ENCODE results near the gene USP13. TPM values are rescaled to one million over a fixed set of nuclear protein-coding genes. Genes with fewer than 3 reads are reported as not detected.

Gene USP13
- total and polyA plus RNA-seq, 2 of the 13 experiments (the other 11 are each of a cell fraction or from before 2014, with no cell fraction given) = 15.9 to 36.7 TPM

DNA sequence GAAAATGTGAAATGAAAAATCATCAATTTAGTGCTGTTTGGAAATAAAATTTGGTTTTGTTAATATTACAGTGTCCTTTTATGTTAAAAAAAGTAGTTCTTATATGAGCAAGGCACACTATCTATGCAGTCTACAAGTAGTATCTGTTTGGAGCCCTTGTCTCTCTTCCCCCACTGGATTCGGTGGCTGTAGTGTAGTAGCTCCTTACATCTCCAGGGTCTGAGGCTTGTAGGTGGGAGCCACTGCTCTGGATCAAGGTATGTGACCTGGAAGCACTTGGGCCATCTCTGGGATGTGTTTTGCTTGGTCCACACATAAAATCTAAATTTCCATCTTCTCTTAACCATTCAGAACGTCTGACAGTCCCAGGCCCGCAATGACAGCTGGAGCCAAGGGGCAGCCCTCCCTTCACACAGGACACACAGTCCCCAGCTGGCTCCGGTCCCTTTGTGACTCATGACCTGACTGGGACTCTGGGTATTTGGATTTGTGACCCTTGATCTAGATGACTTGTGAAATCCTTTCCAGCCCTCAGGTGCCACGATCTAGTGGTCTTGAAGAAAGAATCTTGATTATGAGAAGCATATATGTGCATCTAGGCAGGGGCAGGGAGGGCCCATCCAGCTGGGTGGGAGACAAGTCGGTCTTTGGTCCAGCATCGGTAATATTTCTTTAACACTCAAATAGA lies 80.0 kb downstream of the USP13 start (continued):
- no peak for TF ChIP-seq MZF1 (CRISPR knock-in tag; IDR thresholded peaks at IDR 0.05; ENCODE audit: borderline replicate concordance)
- TF ChIP-seq ZNF510 (CRISPR knock-in tag; IDR thresholded peaks at IDR 0.05; ENCODE audit: low read depth) = no peak
- TF ChIP-seq TAF1 (CRISPR knock-in tag; IDR thresholded peaks at IDR 0.05) = 0 out of 2 replicates have a peak, but pooled peaks have one; percentile 19
- no peak for TF ChIP-seq ZNF7 (CRISPR knock-in tag; IDR thresholded peaks at IDR 0.05)
- TF ChIP-seq ATF7 (IDR thresholded peaks at IDR 0.05) = no peak
- TF ChIP-seq ATF7 (CRISPR knock-in tag; IDR thresholded peaks at IDR 0.05) = no peak
- TF ChIP-seq TFDP1 (CRISPR knock-in tag; IDR thresholded peaks at IDR 0.05; ENCODE audit: borderline replicate concordance) = no peak
- TF ChIP-seq ELF1 (CRISPR knock-in tag; IDR thresholded peaks at IDR 0.05) = peak; percentile 15; the same call in 1 of the 2 replicates
- TF ChIP-seq JUNB (CRISPR knock-in tag; IDR thresholded peaks at IDR 0.05; ENCODE audit: borderline replicate concordance) = peak; percentile 89
- no peak for TF ChIP-seq ZNF441 (CRISPR knock-in tag; IDR thresholded peaks at IDR 0.05; ENCODE audit: borderline replicate concordance)
- TF ChIP-seq TOE1 (CRISPR knock-in tag; IDR thresholded peaks at IDR 0.05) = no peak
- no peak for TF ChIP-seq ZNF468 (CRISPR knock-in tag; IDR thresholded peaks at IDR 0.05)
- no peak for TF ChIP-seq ZSCAN29 (CRISPR knock-in tag; conservative IDR thresholded peaks at IDR 0.05)
- TF ChIP-seq ZNF615 (CRISPR knock-in tag; IDR thresholded peaks at IDR 0.05; ENCODE audit: borderline replicate concordance) = no peak
- no peak for TF ChIP-seq DBP (CRISPR knock-in tag; IDR thresholded peaks at IDR 0.05; ENCODE audit: not compliant biosample characterization)
- TF ChIP-seq POLR2G (IDR thresholded peaks at IDR 0.05; ENCODE audit: low read depth, low read length) = no peak
- no peak for TF ChIP-seq TEF (CRISPR knock-in tag; IDR thresholded peaks at IDR 0.05)
- peak; percentile 85 for TF ChIP-seq HNF4A (CRISPR knock-in tag; IDR thresholded peaks at IDR 0.05)
- TF ChIP-seq, protein P1, sequence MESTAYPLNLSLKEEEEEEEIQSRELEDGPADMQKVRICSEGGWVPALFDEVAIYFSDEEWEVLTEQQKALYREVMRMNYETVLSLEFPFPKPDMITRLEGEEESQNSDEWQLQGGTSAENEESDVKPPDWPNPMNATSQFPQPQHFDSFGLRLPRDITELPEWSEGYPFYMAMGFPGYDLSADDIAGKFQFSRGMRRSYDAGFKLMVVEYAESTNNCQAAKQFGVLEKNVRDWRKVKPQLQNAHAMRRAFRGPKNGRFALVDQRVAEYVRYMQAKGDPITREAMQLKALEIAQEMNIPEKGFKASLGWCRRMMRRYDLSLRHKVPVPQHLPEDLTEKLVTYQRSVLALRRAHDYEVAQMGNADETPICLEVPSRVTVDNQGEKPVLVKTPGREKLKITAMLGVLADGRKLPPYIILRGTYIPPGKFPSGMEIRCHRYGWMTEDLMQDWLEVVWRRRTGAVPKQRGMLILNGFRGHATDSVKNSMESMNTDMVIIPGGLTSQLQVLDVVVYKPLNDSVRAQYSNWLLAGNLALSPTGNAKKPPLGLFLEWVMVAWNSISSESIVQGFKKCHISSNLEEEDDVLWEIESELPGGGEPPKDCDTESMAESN (CRISPR knock-in tag; conservative IDR thresholded peaks at IDR 0.05) = no peak
- TF ChIP-seq EZH2 (conservative IDR thresholded peaks at IDR 0.05; ENCODE audit: low read depth, low read length) = no peak
- no peak for TF ChIP-seq ZNF607 (CRISPR knock-in tag; IDR thresholded peaks at IDR 0.05; ENCODE audit: borderline replicate concordance)

Data from HepG2 (cell line).